Measurements from ENCODE around the gene INPP5J. TPM values are rescaled to one million over a fixed set of nuclear protein-coding genes. Genes with fewer than 3 reads are reported as not detected.

Gene INPP5J
- total RNA-seq, 1 experiment from 2014 or later, result 4.6 TPM

DNA sequence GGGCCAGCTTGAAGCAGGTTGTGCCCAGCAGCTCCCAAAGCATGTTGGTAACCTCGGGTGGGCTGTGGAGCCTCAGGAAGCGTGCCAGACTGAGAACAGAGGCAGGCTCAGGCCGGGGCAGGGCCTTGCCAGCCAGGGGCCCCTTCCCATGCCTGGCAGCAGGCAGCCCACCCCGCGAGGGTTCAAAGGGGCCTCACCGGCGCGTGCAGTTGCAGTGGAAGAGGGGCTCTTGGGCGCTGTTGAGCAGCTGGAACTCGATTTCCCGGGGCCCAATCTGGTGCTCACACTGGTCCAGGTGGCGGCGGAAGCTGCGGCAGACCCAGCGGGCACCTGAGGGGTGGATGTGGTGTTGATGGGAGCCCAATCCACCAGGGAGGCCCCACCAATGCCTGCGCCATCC lies 13.9 kb downstream of the INPP5J start:
- POLR2A ChIA-PET (ENCODE audit: low non-redundant PET), result no interaction called here
- BruUV-seq (replicated peaks), result no TSS peak

GRCh38 chr22:31137721-31138120 lies 15.0 kb downstream of the INPP5J start:
- H3K9me3 ChIP-seq (ENCODE audit: low read depth, low read length, poor library complexity, severe bottlenecking), result no peaks in the 10 kb centered on the region
- POLR2A ChIA-PET (ENCODE audit: low non-redundant PET), result no interaction called here
- no peak for DNase-seq (ENCODE audit: low spot score)
- no peaks in the 10 kb centered on the region for H3K27me3 ChIP-seq (replicated peaks; ENCODE audit: insufficient read depth, low read depth, low read length, poor library complexity)
- peaks cover 54% of the 10 kb centered on the region for H3K36me3 ChIP-seq (ENCODE audit: insufficient read depth, low read length, poor library complexity, severe bottlenecking)
- CTCF ChIA-PET, result no interaction called here
- H3K4me3 ChIP-seq (ENCODE audit: low read depth, low read length, poor library complexity, severe bottlenecking), result peak overlapping the region; percentile 82
- H3K27ac ChIP-seq (ENCODE audit: low read depth, low read length, poor library complexity, severe bottlenecking), result peak overlapping the region; percentile 47
- intact Hi-C loops (cut with micrococcal nuclease; ENCODE audit: unreplicated experiment), result no loop called here
- no TSS peak for BruUV-seq (replicated peaks)
- TF ChIP-seq, protein P1, sequence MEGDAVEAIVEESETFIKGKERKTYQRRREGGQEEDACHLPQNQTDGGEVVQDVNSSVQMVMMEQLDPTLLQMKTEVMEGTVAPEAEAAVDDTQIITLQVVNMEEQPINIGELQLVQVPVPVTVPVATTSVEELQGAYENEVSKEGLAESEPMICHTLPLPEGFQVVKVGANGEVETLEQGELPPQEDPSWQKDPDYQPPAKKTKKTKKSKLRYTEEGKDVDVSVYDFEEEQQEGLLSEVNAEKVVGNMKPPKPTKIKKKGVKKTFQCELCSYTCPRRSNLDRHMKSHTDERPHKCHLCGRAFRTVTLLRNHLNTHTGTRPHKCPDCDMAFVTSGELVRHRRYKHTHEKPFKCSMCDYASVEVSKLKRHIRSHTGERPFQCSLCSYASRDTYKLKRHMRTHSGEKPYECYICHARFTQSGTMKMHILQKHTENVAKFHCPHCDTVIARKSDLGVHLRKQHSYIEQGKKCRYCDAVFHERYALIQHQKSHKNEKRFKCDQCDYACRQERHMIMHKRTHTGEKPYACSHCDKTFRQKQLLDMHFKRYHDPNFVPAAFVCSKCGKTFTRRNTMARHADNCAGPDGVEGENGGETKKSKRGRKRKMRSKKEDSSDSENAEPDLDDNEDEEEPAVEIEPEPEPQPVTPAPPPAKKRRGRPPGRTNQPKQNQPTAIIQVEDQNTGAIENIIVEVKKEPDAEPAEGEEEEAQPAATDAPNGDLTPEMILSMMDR (conservative IDR thresholded peaks at IDR 0.05; ENCODE audit: low read depth, low read length), result no peak
- TF ChIP-seq EZH2 (IDR thresholded peaks at IDR 0.05; ENCODE audit: borderline replicate concordance, low read depth, low read length, poor library complexity, severe bottlenecking), result no peak
- peaks cover 19% of the 10 kb centered on the region for H3K4me1 ChIP-seq (ENCODE audit: insufficient read depth, low read length, poor library complexity, severe bottlenecking)

More for the DNA sequence above, 13.9 kb downstream of the INPP5J start:
- Histone ChIP-seq H3K27ac (ENCODE audit: low read depth, low read length, poor library complexity, severe bottlenecking) (no peak overlapping the region), H3K36me3 (ENCODE audit: insufficient read depth, low read length, poor library complexity, severe bottlenecking) (peaks cover 54% of the 10 kb centered on the region), H3K27me3 (replicated peaks; ENCODE audit: insufficient read depth, low read depth, low read length, poor library complexity) (no peaks in the 10 kb centered on the region), H3K4me3 (ENCODE audit: low read depth, low read length, poor library complexity, severe bottlenecking) (no peak overlapping the region), H3K4me1 (ENCODE audit: insufficient read depth, low read length, poor library complexity, severe bottlenecking) (peaks cover 19% of the 10 kb centered on the region), H3K9me3 (ENCODE audit: low read depth, low read length, poor library complexity, severe bottlenecking) (no peaks in the 10 kb centered on the region)
- no peak for DNase-seq (ENCODE audit: low spot score)
- CTCF ChIA-PET, result no interaction called here
- TF ChIP-seq, protein P1 (conservative IDR thresholded peaks at IDR 0.05; ENCODE audit: low read depth, low read length), result no peak
- no peak for TF ChIP-seq EZH2 (IDR thresholded peaks at IDR 0.05; ENCODE audit: borderline replicate concordance, low read depth, low read length, poor library complexity, severe bottlenecking)
- intact Hi-C loops (cut with micrococcal nuclease; ENCODE audit: unreplicated experiment), result no loop called here

- no TSS peak for BruUV-seq (replicated peaks)
- ChIA-PET CTCF (no interaction called here), POLR2A (ENCODE audit: low non-redundant PET) (no interaction called here)
These were observed 15.4 kb downstream of the INPP5J start for GRCh38 chr22:31138126-31138525.

DNA sequence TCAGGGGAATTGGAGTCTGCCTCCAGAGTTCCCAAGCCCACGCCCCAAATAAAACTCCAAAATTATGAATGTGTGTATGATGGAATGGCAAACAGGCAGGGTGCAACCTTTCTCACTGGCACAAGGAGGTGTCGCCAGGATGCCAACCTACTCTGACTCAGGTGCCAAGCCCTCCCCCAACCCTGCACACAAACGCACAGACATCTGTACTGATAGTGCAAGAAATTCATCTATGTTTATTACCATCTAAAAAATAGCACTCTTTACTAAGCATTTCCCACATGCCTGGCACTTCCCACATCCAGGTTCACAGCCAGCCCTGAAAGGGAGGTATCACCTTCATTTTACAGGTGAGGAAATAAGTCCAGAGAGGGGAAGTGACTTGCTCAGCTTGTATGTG lies 16.3 kb downstream of the INPP5J start:
- TF ChIP-seq, protein P1 (conservative IDR thresholded peaks at IDR 0.05; ENCODE audit: low read depth, low read length), result no peak
- DNase-seq (ENCODE audit: low spot score), result no peak
- Histone ChIP-seq H3K27ac (ENCODE audit: low read depth, low read length, poor library complexity, severe bottlenecking) (peak overlapping the region; percentile 68), H3K4me1 (ENCODE audit: insufficient read depth, low read length, poor library complexity, severe bottlenecking) (peaks cover 25% of the 10 kb centered on the region), H3K9me3 (ENCODE audit: low read depth, low read length, poor library complexity, severe bottlenecking) (no peaks in the 10 kb centered on the region), H3K27me3 (replicated peaks; ENCODE audit: insufficient read depth, low read depth, low read length, poor library complexity) (no peaks in the 10 kb centered on the region), H3K4me3 (ENCODE audit: low read depth, low read length, poor library complexity, severe bottlenecking) (peak overlapping the region; percentile 82), H3K36me3 (ENCODE audit: insufficient read depth, low read length, poor library complexity, severe bottlenecking) (peaks cover 41% of the 10 kb centered on the region)
- POLR2A ChIA-PET (ENCODE audit: low non-redundant PET), result no interaction called here
- CTCF ChIA-PET, result no interaction called here
- intact Hi-C loops (cut with micrococcal nuclease; ENCODE audit: unreplicated experiment), result no loop called here
- BruUV-seq (replicated peaks), result TSS peak; percentile 40

More at GRCh38 chr22:31138126-31138525, 15.4 kb downstream of the INPP5J start:
- no peak for TF ChIP-seq EZH2 (IDR thresholded peaks at IDR 0.05; ENCODE audit: borderline replicate concordance, low read depth, low read length, poor library complexity, severe bottlenecking)
- Histone ChIP-seq H3K36me3 (ENCODE audit: insufficient read depth, low read length, poor library complexity, severe bottlenecking) (peaks cover 50% of the 10 kb centered on the region), H3K27me3 (replicated peaks; ENCODE audit: insufficient read depth, low read depth, low read length, poor library complexity) (no peaks in the 10 kb centered on the region), H3K4me3 (ENCODE audit: low read depth, low read length, poor library complexity, severe bottlenecking) (peak overlapping the region; percentile 82), H3K27ac (ENCODE audit: low read depth, low read length, poor library complexity, severe bottlenecking) (peak overlapping the region; percentile 68), H3K4me1 (ENCODE audit: insufficient read depth, low read length, poor library complexity, severe bottlenecking) (peaks cover 19% of the 10 kb centered on the region), H3K9me3 (ENCODE audit: low read depth, low read length, poor library complexity, severe bottlenecking) (no peaks in the 10 kb centered on the region)
- intact Hi-C loops (cut with micrococcal nuclease; ENCODE audit: unreplicated experiment), result no loop called here
- DNase-seq (ENCODE audit: low spot score), result no peak

Measured in A673 (cell line).